Placental pericyte (primary cell): ENCODE data around the gene CFAP65. TPM values are rescaled to one million over a fixed set of nuclear protein-coding genes. Genes with fewer than 3 reads are reported as not detected.

ENCODE experiments used
- small RNA-seq: library from RNA; depleted of rRNA; stranded (forward); fragments of <200 nt; gene quantifications from one replicate; pipeline ENCODE3, GENCODE V24; 2012; ENCODE audit warnings: low replicate concordance
- total RNA-seq: library from RNA; depleted of rRNA; stranded (reverse); fragments of >200 nt; gene quantifications from 2 replicates; pipeline ENCODE4 v1.2.3, GENCODE V29; 2012

CFAP65 gene, protein sequence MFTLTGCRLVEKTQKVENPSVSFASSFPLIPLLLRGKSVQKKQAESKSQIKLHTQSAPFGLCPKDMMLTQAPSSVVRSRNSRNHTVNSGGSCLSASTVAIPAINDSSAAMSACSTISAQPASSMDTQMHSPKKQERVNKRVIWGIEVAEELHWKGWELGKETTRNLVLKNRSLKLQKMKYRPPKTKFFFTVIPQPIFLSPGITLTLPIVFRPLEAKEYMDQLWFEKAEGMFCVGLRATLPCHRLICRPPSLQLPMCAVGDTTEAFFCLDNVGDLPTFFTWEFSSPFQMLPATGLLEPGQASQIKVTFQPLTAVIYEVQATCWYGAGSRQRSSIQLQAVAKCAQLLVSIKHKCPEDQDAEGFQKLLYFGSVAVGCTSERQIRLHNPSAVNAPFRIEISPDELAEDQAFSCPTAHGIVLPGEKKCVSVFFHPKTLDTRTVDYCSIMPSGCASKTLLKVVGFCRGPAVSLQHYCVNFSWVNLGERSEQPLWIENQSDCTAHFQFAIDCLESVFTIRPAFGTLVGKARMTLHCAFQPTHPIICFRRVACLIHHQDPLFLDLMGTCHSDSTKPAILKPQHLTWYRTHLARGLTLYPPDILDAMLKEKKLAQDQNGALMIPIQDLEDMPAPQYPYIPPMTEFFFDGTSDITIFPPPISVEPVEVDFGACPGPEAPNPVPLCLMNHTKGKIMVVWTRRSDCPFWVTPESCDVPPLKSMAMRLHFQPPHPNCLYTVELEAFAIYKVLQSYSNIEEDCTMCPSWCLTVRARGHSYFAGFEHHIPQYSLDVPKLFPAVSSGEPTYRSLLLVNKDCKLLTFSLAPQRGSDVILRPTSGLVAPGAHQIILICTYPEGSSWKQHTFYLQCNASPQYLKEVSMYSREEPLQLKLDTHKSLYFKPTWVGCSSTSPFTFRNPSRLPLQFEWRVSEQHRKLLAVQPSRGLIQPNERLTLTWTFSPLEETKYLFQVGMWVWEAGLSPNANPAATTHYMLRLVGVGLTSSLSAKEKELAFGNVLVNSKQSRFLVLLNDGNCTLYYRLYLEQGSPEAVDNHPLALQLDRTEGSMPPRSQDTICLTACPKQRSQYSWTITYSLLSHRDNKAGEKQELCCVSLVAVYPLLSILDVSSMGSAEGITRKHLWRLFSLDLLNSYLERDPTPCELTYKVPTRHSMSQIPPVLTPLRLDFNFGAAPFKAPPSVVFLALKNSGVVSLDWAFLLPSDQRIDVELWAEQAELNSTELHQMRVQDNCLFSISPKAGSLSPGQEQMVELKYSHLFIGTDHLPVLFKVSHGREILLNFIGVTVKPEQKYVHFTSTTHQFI (N-terminal part only)
- total RNA-seq: not detected in 2 replicates

DNA sequence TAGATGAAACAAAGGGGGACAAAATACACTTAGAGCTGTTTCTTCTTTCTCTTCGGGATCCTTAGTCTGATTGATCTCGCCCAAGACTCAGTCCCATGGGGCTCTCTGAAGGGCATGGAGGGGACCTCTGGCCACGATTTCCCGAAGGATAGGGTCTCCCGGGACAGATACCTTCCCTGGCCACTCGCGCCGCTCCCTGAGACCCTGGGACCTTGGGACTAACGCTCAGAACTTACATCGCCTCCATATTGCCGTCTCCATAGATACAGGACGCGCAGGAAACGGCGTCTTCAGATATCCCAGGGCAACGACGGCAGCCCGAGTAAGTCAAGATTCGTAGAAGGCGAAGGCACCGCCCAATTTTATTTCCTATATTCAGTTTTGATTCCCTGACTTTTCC is at the start of gene CFAP65:
TSS of gene CFAP65 (minus strand) at position 265 of the 400 bp plus-strand sequence. CDS start 2,468 bp downstream, outside the sequence.

GRCh38 chr2:219060821-219061791 is 19.8 kb upstream of the CFAP65 start, which contains the start of gene IHH:
Gene IHH, minus strand, starts transcription at chr2:219060921. Its CDS starts 454 bp downstream, at chr2:219060467.

GRCh38 chr2:218993345-218994315 is 47.7 kb downstream of the CFAP65 start, which contains the start of gene CRYBA2:
Gene CRYBA2, minus strand, starts transcription at chr2:218993422. Its CDS starts 246 bp downstream, at chr2:218993176.

GRCh38 chr2:218985021-218985324 is 56.3 kb downstream of the CFAP65 start, which contains the start of gene FEV:
Gene FEV, minus strand, starts transcription at chr2:218985184. Its CDS starts 109 bp downstream, at chr2:218985075.

DNA sequence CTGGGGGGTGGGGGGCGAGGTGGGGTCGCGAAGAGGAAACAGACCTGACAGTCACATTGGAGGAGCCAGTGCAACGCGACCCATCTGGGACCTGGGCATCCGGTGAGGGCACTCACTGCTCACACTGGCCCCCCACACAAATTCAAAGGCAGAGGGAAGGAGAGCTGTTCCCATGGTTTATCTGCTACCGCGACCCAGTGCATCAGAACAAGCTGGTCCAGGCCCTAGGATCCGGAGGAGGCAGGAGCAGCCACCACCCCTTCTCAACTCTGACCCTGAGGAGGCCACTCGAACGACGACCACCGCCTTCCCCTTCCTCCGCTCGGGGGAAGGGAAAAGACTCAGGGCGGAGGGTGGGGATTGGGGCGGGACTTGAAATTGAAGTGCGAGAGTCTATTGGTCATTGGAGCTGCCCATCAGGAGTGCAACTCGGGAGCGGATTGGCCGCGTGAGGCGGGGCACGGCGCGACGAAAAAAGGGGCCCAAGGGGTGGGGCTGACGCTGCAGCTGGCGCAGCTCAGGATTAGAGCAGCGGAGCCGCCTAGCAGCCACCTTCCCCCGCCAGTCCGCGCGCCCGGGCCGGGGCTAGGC is 82.1 kb downstream of the CFAP65 start, which contains the start of gene CDK5R2:
TSS of gene CDK5R2 (plus strand) at position 526 of the 591 bp plus-strand sequence. CDS start 155 bp downstream, outside the sequence.

Small RNAs within 50 kb of the gene (small RNA-seq; reads per million reads assigned to genes)
- gene MIR3131 (not detected), gene MIR375 (not detected)

Other genes starting within 250 kb of the CFAP65 start
- gene PRKAG3, start 209.7 kb downstream of the CFAP65 start, total RNA-seq: not detected in 2 replicates
- gene WNT6, start 181.7 kb downstream of the CFAP65 start, total RNA-seq: not detected in 2 replicates
- gene WNT10A, start 160.7 kb downstream of the CFAP65 start, total RNA-seq: not detected in 2 replicates
- gene CDK5R2, start 81.8 kb downstream of the CFAP65 start, total RNA-seq: not detected in 2 replicates
- gene FEV, start 56.3 kb downstream of the CFAP65 start, total RNA-seq: not detected in 2 replicates
- gene CRYBA2, start 48.1 kb downstream of the CFAP65 start, total RNA-seq: not detected in 2 replicates
- under 0.01 TPM in 1 of 2 replicates, not detected in the other for gene IHH, start 19.4 kb upstream of the CFAP65 start, total RNA-seq
- gene NHEJ1, start 119.3 kb upstream of the CFAP65 start, total RNA-seq: 18.6 and 18.9 TPM in 2 replicates
- 0.57 and 1.1 TPM in 2 replicates for gene SLC23A3, start 128.5 kb upstream of the CFAP65 start, total RNA-seq
- 20.9 and 36.8 TPM in 2 replicates for gene CNPPD1, start 135.4 kb upstream of the CFAP65 start, total RNA-seq
- gene RETREG2, start 136.8 kb upstream of the CFAP65 start, total RNA-seq: 74.7 and 81.0 TPM in 2 replicates
- gene ZFAND2B, start 165.3 kb upstream of the CFAP65 start, total RNA-seq: 20.8 and 32.2 TPM in 2 replicates
- 22.3 and 24.8 TPM in 2 replicates for gene ABCB6, start 177.4 kb upstream of the CFAP65 start, total RNA-seq
- 56.9 and 74.0 TPM in 2 replicates for gene ATG9A, start 188.1 kb upstream of the CFAP65 start, total RNA-seq
- gene ANKZF1, start 188.3 kb upstream of the CFAP65 start, total RNA-seq: 19.2 and 23.9 TPM in 2 replicates
- 15.2 and 23.4 TPM in 2 replicates for gene GLB1L, start 203.9 kb upstream of the CFAP65 start, total RNA-seq
- gene STK16, start 204.0 kb upstream of the CFAP65 start, total RNA-seq: 37.4 and 59.1 TPM in 2 replicates
- gene TUBA4B, start 211.7 kb upstream of the CFAP65 start, total RNA-seq: not detected in 2 replicates
- 7.0 and 31.6 TPM in 2 replicates for gene TUBA4A, start 212.4 kb upstream of the CFAP65 start, total RNA-seq
- gene DNAJB2, start 237.8 kb upstream of the CFAP65 start, total RNA-seq: 27.8 and 39.0 TPM in 2 replicates